Activated CD4-positive, alpha-beta T cell treated with anti-CD3 and anti-CD28 coated beads, Interleukin-2, amount 10 ng/mL, durations not matched to agents 7 days and 5 days (primary cell): ENCODE results near the gene FPR1. TPM values are rescaled to one million over a fixed set of nuclear protein-coding genes. Genes with fewer than 3 reads are reported as not detected.

Experiments
- CTCF ChIA-PET: fragments of 350-600 bp; sonication (Branson Sonifier 250); formaldehyde crosslinking; loops from one replicate; lab custom pipeline; 2021; ENCODE audit warnings: antibody characterized with exemption; lab: Charles Lee
- POLR2A ChIA-PET: fragments of 350-600 bp; sonication (Branson Sonifier 250); formaldehyde crosslinking; loops from one replicate; lab custom pipeline; 2021; ENCODE audit warnings: antibody characterized with exemption; lab: Charles Lee
- DNase-seq: peaks from one replicate; pipeline ENCODE4 v3.0.0-alpha.2; 2020
- H3K27ac Mint-ChIP-seq: one replicate; pipeline ENCODE4 v1.8.0; 2021; ENCODE audit warnings: mild to moderate bottlenecking, moderate library complexity, mixed read lengths
- H3K27me3 Mint-ChIP-seq: one replicate; pipeline ENCODE4 v1.8.0; 2021; ENCODE audit warnings: mixed read lengths
- H3K36me3 Mint-ChIP-seq: one replicate; pipeline ENCODE4 v1.8.0; 2021; ENCODE audit warnings: low read depth, mixed read lengths
- H3K4me1 Mint-ChIP-seq: one replicate; pipeline ENCODE4 v1.8.0; 2021; ENCODE audit warnings: mixed read lengths
- H3K4me3 Mint-ChIP-seq: one replicate; pipeline ENCODE4 v1.8.0; 2021; ENCODE audit warnings: mild to moderate bottlenecking, moderate library complexity, mixed read lengths
- H3K9me3 Mint-ChIP-seq: one replicate; pipeline ENCODE4 v1.8.0; 2021; ENCODE audit warnings: mixed read lengths
- total RNA-seq, 2 experiments: library from RNA; stranded (reverse); gene quantifications; one replicate each; pipeline ENCODE4 v1.2.3, GENCODE V29; 2021

The FPR1 gene
- total RNA-seq, 2 experiments from 2014 or later, result not detected

GRCh38 chr19:51721905-51722304 lies 29.8 kb downstream of the FPR1 start:
- Mint-ChIP-seq H3K4me1 (peaks cover 3% of the 10 kb centered on the region), H3K36me3 (no peaks in the 10 kb centered on the region), H3K4me3 (no peak overlapping the region), H3K27me3 (peaks cover 42% of the 10 kb centered on the region), H3K9me3 (peaks cover 4% of the 10 kb centered on the region), H3K27ac (no peak overlapping the region)
- DNase-seq, result no peak
- CTCF ChIA-PET, result no interaction called here
- POLR2A ChIA-PET, result no interaction called here

GRCh38 chr19:51719251-51719988 lies 32.3 kb downstream of the FPR1 start:
- peaks cover 4% of the 10 kb centered on the region for H3K9me3 Mint-ChIP-seq

GRCh38 chr19:51716925-51717324 lies 34.8 kb downstream of the FPR1 start:
- Mint-ChIP-seq H3K4me3 (no peak overlapping the region), H3K27ac (no peak overlapping the region), H3K36me3 (no peaks in the 10 kb centered on the region), H3K4me1 (peaks cover 3% of the 10 kb centered on the region), H3K9me3 (peaks cover 4% of the 10 kb centered on the region), H3K27me3 (peaks cover 24% of the 10 kb centered on the region)
- CTCF ChIA-PET, result no interaction called here
- POLR2A ChIA-PET, result interaction anchor here (0.7 kb wide), 1 partner anchor 20 kb away, joined by 5 read pairs; no protein-coding TSS in a partner anchor
- no peak for DNase-seq

More at GRCh38 chr19:51719251-51719988, 32.3 kb downstream of the FPR1 start:
- no peak for DNase-seq
- Mint-ChIP-seq H3K36me3 (no peaks in the 10 kb centered on the region), H3K4me1 (peaks cover 3% of the 10 kb centered on the region), H3K27ac (no peak overlapping the region), H3K4me3 (no peak overlapping the region), H3K27me3 (peaks cover 32% of the 10 kb centered on the region)
- CTCF ChIA-PET, result no interaction called here
- POLR2A ChIA-PET, result no interaction called here

- peaks cover 4% of the 10 kb centered on the region for H3K9me3 Mint-ChIP-seq
- H3K4me3 Mint-ChIP-seq, result no peak overlapping the region
- CTCF ChIA-PET, result no interaction called here
- POLR2A ChIA-PET, result no interaction called here
- no peaks in the 10 kb centered on the region for H3K36me3 Mint-ChIP-seq
- H3K27me3 Mint-ChIP-seq, result peaks cover 24% of the 10 kb centered on the region
- H3K27ac Mint-ChIP-seq, result no peak overlapping the region
- no peak for DNase-seq
- peaks cover 3% of the 10 kb centered on the region for H3K4me1 Mint-ChIP-seq
Measured at GRCh38 chr19:51715850-51716249, 35.8 kb downstream of the FPR1 start.

- Mint-ChIP-seq H3K27ac (no peak overlapping the region), H3K4me1 (peaks cover 3% of the 10 kb centered on the region), H3K27me3 (peaks cover 22% of the 10 kb centered on the region), H3K4me3 (no peak overlapping the region), H3K9me3 (peaks cover 4% of the 10 kb centered on the region), H3K36me3 (no peaks in the 10 kb centered on the region)
- ChIA-PET POLR2A (no interaction called here), CTCF (no interaction called here)
- no peak for DNase-seq
Measured at GRCh38 chr19:51714848-51715247, 36.8 kb downstream of the FPR1 start.

GRCh38 chr19:51713319-51714285 lies 38.1 kb downstream of the FPR1 start:
- H3K27me3 Mint-ChIP-seq, result peaks cover 18% of the 10 kb centered on the region
- peaks cover under 1% of the 10 kb centered on the region for H3K4me1 Mint-ChIP-seq
- ChIA-PET CTCF (no interaction called here), POLR2A (no interaction called here)
- no peak overlapping the region for H3K4me3 Mint-ChIP-seq
- no peak overlapping the region for H3K27ac Mint-ChIP-seq
- H3K36me3 Mint-ChIP-seq, result no peaks in the 10 kb centered on the region
- H3K9me3 Mint-ChIP-seq, result peaks cover under 1% of the 10 kb centered on the region
- no peak for DNase-seq

- no peak for DNase-seq
- Mint-ChIP-seq H3K9me3 (no peaks in the 10 kb centered on the region), H3K4me1 (no peaks in the 10 kb centered on the region), H3K27me3 (peaks cover 10% of the 10 kb centered on the region), H3K4me3 (no peak overlapping the region), H3K27ac (no peak overlapping the region), H3K36me3 (peaks cover under 1% of the 10 kb centered on the region)
- ChIA-PET POLR2A (no interaction called here), CTCF (no interaction called here)
Measured at GRCh38 chr19:51712461-51713081, 39.1 kb downstream of the FPR1 start.

- Mint-ChIP-seq H3K36me3 (peaks cover 7% of the 10 kb centered on the region), H3K4me3 (no peak overlapping the region), H3K4me1 (no peaks in the 10 kb centered on the region), H3K27me3 (peaks cover 10% of the 10 kb centered on the region), H3K9me3 (no peaks in the 10 kb centered on the region), H3K27ac (no peak overlapping the region)
- ChIA-PET CTCF (no interaction called here), POLR2A (no interaction called here)
- DNase-seq, result no peak
Measured at GRCh38 chr19:51711702-51712101, 40.0 kb downstream of the FPR1 start.

- Mint-ChIP-seq H3K36me3 (peaks cover 20% of the 10 kb centered on the region), H3K27me3 (peaks cover 10% of the 10 kb centered on the region), H3K4me3 (no peak overlapping the region), H3K4me1 (peaks cover 10% of the 10 kb centered on the region), H3K27ac (no peak overlapping the region), H3K9me3 (peaks cover under 1% of the 10 kb centered on the region)
- ChIA-PET CTCF (interaction anchor here (0.6 kb wide), 1 partner anchor 224 kb away, joined by 3 read pairs; no protein-coding TSS in a partner anchor), POLR2A (no interaction called here)
- no peak for DNase-seq
Measured at GRCh38 chr19:51710163-51710562, 41.5 kb downstream of the FPR1 start.

- no peak overlapping the region for H3K4me3 Mint-ChIP-seq
- H3K36me3 Mint-ChIP-seq, result peaks cover 24% of the 10 kb centered on the region
- peaks cover 14% of the 10 kb centered on the region for H3K4me1 Mint-ChIP-seq
- POLR2A ChIA-PET, result no interaction called here
- H3K27ac Mint-ChIP-seq, result no peak overlapping the region
- CTCF ChIA-PET, result interaction anchor here (0.6 kb wide), 1 partner anchor 223 kb away, joined by 3 read pairs; no protein-coding TSS in a partner anchor
- H3K9me3 Mint-ChIP-seq, result peaks cover 2% of the 10 kb centered on the region
- peaks cover 10% of the 10 kb centered on the region for H3K27me3 Mint-ChIP-seq
- DNase-seq, result no peak
Measured at GRCh38 chr19:51709575-51709974, 42.1 kb downstream of the FPR1 start.

GRCh38 chr19:51708811-51709210 lies 42.9 kb downstream of the FPR1 start:
- H3K36me3 Mint-ChIP-seq, result peaks cover 27% of the 10 kb centered on the region
- POLR2A ChIA-PET, result no interaction called here
- no peak for DNase-seq
- H3K4me3 Mint-ChIP-seq, result no peak overlapping the region
- H3K4me1 Mint-ChIP-seq, result peaks cover 18% of the 10 kb centered on the region
- peaks cover 10% of the 10 kb centered on the region for H3K27me3 Mint-ChIP-seq
- H3K9me3 Mint-ChIP-seq, result peaks cover 2% of the 10 kb centered on the region
- CTCF ChIA-PET, result no interaction called here
- no peak overlapping the region for H3K27ac Mint-ChIP-seq

- CTCF ChIA-PET, result interaction anchor here (0.6 kb wide), 1 partner anchor 25 kb away, joined by 4 read pairs; no protein-coding TSS in a partner anchor
- no peak for DNase-seq
- Mint-ChIP-seq H3K36me3 (peaks cover 27% of the 10 kb centered on the region), H3K4me1 (peaks cover 31% of the 10 kb centered on the region), H3K27ac (no peak overlapping the region), H3K4me3 (no peak overlapping the region), H3K9me3 (peaks cover 5% of the 10 kb centered on the region), H3K27me3 (peaks cover 17% of the 10 kb centered on the region)
- POLR2A ChIA-PET, result no interaction called here
Measured at GRCh38 chr19:51706885-51707284, 44.8 kb downstream of the FPR1 start.
